ENCODE data around the gene RASGRP1.

GRCh38 chr15:38481761-38482160, 82.9 kb downstream of the RASGRP1 start:
- TF ChIP-seq, protein P1, sequence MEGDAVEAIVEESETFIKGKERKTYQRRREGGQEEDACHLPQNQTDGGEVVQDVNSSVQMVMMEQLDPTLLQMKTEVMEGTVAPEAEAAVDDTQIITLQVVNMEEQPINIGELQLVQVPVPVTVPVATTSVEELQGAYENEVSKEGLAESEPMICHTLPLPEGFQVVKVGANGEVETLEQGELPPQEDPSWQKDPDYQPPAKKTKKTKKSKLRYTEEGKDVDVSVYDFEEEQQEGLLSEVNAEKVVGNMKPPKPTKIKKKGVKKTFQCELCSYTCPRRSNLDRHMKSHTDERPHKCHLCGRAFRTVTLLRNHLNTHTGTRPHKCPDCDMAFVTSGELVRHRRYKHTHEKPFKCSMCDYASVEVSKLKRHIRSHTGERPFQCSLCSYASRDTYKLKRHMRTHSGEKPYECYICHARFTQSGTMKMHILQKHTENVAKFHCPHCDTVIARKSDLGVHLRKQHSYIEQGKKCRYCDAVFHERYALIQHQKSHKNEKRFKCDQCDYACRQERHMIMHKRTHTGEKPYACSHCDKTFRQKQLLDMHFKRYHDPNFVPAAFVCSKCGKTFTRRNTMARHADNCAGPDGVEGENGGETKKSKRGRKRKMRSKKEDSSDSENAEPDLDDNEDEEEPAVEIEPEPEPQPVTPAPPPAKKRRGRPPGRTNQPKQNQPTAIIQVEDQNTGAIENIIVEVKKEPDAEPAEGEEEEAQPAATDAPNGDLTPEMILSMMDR (IDR thresholded peaks at IDR 0.05) = no peak
- no peak for TF ChIP-seq POLR2A (IDR thresholded peaks at IDR 0.05)
